IPS DF 19.7 (cell line): ENCODE measurements around the gene NTN3.
"Not testable (repeated sequence)": the region's sequence is repeated elsewhere in the genome, so short reads cannot be mapped to it uniquely, and the experiment has no call there.

ENCODE experiments used
- DNase-seq: peaks from one replicate; pipeline ENCODE4 v3.0.0-alpha.2; 2013; ENCODE audit warnings: low read depth, low spot score

NTN3 gene

GRCh38 chr16:2441143-2441804, 29.8 kb upstream of the NTN3 start:
- DNase-seq, result not testable (repeated sequence)

DNA sequence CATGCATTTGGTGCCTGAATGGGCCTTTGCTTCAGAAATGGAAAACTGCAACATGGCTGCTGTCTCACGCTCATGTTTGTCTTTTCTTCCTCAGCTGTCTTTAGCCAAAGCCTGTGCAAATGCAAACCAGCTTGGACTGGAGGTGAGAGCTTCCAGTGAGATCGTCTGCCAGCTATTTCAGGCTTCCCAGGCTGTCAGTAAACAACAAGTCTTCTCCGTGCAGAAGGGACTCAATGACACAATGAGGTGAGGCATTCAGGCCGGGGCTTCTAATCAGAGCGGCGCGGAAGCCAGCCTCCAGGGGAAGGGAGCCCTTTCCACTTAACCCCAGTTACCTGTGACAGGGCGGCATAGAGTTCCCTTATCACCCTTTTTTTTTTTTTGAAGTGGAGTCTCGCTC, 27.5 kb upstream of the NTN3 start:
- no peak for DNase-seq

DNA sequence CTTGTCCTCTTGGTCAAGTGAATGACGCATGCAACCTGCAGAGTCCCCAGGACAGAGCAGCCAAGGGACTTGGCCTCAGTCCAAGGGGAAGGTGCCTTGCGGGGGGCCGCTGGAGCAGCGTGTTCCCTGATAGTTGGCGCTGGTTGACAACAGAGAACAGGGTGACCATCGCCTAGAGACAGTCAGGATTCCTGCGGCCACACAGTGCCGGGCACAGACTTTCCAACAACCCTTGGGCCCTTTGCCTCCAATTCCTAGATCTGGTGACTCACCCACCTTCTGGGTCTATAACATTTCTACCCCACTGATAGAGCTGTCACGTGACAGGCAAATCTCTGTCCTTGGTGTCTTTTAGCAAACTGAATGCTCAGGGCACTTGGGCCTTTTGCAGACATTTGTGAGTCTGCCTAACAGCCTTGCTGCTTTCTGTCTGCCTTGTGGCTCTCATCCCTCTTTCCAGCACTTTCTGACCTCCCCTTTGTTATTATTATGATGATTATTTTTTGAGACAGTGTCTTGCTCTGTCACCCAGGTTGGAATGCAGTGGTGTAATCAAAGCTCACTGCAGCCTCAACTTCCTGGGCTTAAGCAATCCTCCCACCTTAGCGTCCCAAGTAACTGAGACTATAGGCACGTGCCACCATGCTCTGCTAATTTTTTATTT, 23.0 kb upstream of the NTN3 start:
- no peak for DNase-seq

DNA sequence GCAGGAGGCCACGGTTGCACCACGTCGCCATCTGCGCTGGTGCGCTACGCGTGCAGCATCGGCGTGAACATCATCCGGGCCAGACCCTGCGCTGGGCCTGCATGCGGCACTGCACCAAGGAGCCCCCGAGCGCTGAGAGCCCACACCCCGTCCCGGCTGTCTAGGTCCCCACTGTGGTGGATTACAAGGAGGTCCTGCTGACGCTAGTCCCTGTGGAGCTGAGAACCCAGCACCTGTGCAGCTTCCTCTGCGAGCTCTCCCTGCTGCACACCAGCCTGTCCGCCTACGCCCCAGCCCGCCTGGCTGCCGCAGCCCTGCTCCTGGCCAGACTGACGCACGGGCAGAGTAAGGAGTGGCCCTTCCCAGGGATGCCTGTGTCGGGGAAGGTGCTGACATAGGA, 22.0 kb upstream of the NTN3 start:
- no peak for DNase-seq

DNA sequence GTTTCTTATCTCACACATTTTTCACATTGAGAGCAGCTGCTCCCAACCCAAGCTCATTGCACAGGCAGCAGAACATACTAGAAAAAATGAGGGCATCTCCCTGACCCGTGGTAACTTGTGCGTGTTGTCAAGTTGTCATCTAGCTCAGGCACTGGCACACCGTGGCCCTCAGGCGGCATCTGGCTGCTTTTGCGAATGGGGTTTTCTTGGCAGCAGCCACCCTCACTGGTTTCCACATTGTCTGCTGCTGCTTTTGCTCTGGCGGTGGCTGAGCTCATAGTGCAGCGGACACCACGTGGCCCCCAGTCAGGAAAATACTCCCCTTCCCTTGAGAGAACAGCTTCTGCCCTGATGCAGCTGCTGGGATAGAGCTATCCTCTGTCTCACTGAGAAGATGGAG, 20.6 kb upstream of the NTN3 start:
- DNase-seq, result no peak

DNA sequence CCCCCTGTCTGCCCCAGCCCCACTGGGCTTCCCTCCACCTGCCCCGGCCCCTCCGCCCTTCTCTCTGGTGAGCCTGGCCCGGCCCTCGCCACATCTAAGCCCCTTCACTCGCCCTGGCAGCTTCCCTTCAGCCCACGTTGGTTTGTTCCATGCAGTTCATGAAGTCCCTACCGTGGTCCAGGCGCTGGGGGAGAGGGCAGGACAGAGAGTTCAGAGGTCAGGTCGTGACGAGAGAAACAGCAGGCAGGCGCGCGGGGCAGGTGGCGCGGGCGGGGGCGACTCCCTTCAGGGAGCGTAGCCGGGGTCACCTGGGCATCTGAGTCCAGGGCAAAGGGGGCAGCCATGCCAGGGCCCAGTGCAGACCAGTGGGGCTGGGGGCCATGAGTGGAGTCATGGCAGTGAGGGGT, 20.1 kb upstream of the NTN3 start:
- no peak for DNase-seq

DNA sequence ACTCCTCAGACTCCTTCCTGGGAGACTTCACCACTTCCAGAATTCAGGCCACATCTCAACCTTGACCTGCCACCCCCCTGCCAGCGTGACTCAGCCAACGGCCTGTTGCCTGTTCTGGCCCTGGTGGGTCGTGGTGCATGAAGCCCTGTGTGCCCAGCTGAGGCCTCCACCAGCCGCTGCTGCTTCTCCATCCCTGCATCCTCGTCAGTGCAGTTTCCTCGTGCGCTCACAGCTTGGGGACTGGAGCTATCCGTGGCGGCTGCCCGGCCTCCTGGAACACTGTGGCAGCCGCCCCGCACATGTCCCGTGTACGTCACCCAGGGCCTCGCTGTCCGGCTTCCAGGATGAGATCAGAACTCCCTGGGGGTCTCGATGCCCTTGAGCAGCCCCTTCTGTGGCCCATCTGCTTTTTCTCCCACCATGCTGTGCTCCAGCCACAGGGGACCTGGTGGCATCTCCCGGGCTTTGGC, 19.2 kb upstream of the NTN3 start:
- no peak for DNase-seq

- DNase-seq, result no peak
Measured at GRCh38 chr16:2452650-2453049, 18.4 kb upstream of the NTN3 start.

- no peak for DNase-seq
Measured at GRCh38 chr16:2455081-2455845, 15.8 kb upstream of the NTN3 start.

DNA sequence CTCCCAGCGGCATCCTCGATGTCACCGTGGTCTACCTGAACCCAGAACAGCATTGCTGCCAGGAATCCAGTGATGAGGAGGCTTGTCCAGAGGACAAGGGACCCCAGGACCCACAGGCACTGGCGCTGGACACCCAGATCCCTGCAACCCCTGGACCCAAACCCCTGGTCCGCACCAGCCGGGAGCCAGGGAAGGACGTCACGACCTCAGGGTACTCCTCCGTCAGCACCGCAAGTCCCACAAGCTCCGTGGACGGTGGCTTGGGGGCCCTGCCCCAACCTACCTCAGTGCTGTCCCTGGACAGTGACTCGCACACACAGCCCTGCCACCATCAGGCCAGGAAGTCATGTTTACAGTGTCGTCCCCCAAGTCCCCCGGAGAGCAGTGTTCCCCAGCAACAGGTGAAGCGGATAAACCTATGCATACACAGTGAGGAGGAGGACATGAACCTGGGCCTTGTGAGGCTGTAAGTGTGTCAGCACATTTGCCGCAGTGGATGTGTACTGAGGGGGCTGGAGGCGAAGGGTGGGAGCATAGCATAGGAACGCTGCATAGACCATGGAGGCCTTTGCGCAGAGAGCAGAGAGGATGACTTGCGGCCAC, 14.4 kb upstream of the NTN3 start:
- no peak for DNase-seq

- no peak for DNase-seq
Measured at GRCh38 chr16:2457267-2457666, 13.8 kb upstream of the NTN3 start.

- no peak for DNase-seq
Measured at GRCh38 chr16:2457946-2458345, 13.2 kb upstream of the NTN3 start.

GRCh38 chr16:2458887-2459646, 12.0 kb upstream of the NTN3 start:
- DNase-seq, result no peak

DNA sequence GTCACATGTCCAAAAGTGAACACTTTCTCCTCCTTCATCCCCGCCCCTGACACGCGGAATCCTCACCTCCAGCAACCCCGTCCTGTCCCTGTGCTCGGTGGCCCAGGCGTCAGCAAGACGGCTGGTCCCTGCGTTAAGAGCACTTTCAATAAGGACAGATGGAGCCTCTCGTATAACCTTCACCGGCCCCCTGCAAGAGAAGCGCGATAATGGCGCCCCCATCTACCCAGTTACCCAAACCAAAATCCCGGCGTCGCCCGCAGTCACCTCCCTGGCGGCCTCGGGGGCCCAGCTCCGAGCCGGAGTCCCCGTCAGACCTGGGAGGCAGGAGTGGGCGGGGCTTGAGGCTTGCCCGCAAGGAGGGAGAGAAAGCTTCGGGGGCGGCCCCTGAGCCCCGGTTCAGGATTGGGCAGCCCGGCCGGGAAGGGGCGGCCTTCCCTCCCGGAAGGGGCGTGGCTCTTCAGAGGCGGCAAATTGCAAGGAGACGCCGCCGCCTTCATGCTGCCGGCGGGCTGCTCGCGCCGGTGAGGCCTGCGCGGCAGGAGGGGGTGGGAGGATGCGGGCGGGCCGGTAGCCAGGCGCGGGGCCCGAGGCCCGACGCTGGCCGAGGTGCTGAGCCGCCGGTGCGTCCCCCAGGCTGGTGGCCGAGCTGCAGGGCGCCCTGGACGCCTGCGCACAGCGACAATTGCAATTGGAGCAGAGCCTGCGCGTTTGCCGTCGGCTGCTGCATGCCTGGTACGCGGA, 11.3 kb upstream of the NTN3 start, which contains the start of gene TEDC2:
Gene TEDC2 (plus strand): TSS at position 463 of the 744 bp plus-strand sequence. CDS start 36 bp downstream, at position 499.
- peak; percentile 67 for DNase-seq

DNA sequence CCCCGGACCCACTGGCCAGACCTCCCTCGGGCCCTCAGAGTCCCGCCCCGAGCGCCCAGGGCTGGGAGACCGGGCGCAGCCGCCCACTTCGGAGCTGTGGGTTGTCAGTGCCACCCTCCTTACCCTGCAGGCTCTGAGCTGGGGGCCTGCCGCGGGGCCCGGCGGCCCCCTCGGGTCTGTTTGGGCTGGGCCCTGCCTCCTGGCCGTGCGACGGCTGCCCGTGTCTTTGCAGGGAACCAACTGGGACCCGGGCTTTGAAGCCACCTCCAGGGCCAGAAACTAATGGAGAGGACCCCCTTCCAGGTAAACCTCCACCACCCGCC, 10.7 kb upstream of the NTN3 start:
- DNase-seq, result no peak

DNA sequence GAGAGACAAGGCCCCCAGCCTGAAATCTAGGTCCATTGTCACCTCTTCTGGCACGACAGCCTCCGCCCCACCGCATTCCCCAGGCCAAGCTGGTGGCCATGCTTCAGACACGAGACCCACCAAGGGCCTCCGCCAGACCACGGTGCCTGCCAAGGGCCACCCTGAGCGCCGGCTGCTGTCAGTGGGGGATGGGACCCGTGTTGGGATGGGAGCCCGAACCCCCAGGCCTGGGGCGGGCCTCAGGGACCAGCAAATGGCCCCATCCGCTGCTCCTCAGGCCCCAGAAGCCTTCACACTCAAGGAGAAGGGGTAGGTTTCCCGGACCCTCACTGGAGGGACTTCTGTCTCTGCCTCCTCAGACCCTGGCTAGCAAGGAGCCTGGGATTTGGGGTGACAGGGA, 10.2 kb upstream of the NTN3 start:
- DNase-seq, result no peak

GRCh38 chr16:2462031-2462866, 8.8 kb upstream of the NTN3 start:
- DNase-seq, result no peak

DNA sequence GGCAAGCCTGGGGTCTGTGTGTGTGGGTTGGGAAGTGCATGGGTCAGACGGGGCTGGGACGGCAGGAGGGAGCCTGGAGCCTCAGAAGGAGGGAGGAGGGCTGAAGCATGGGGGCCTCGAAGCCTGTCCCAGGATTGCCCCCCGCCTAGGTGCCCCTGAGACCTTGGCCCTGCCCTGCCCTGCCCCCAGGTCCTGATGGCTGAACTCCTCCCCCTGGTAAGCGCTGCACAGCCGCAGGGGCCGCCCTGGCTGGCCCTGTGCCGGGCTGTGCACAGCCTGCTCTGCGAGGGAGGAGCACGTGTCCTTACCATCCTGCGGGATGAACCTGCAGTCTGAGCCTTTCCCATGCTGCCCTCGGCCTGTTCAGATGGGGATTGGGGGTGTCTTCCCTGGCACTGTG, 6.8 kb upstream of the NTN3 start:
- no peak for DNase-seq

GRCh38 chr16:2465653-2466415, 5.3 kb upstream of the NTN3 start:
- DNase-seq, result no peak
